ENCODE results near the gene PDLIM3. TPM values are rescaled to one million over a fixed set of nuclear protein-coding genes. Genes with fewer than 3 reads are reported as not detected.
"Not testable (repeated sequence)": the region's sequence is repeated elsewhere in the genome, so short reads cannot be mapped to it uniquely, and the experiment has no call there.

The PDLIM3 gene
- total RNA-seq, 1 donor from 2014 or later, result 9.8 TPM

- intact Hi-C loops (cut with DNase I); DNase-seq (ENCODE audit: low spot score); ATAC-seq: not testable (repeated sequence)
Measured at GRCh38 chr4:185559251-185559914, 24.1 kb upstream of the PDLIM3 start.

GRCh38 chr4:185554365-185555126 lies 19.2 kb upstream of the PDLIM3 start:
- intact Hi-C loops (cut with DNase I), result no loop called here
- DNase-seq (ENCODE audit: low spot score), result no peak
- no peak for ATAC-seq

- ATAC-seq (no peak), DNase-seq (ENCODE audit: low spot score) (no peak)
- intact Hi-C loops (cut with DNase I), result no loop called here
Measured at GRCh38 chr4:185552254-185552653, 16.9 kb upstream of the PDLIM3 start.

- ATAC-seq (no peak), DNase-seq (ENCODE audit: low spot score) (no peak)
- intact Hi-C loops (cut with DNase I), result no loop called here
Measured at GRCh38 chr4:185550933-185551332, 15.6 kb upstream of the PDLIM3 start.

GRCh38 chr4:185549095-185549639 lies 13.9 kb upstream of the PDLIM3 start:
- ATAC-seq (no peak), DNase-seq (ENCODE audit: low spot score) (no peak)
- intact Hi-C loops (cut with DNase I), result no loop called here

- no peak for ATAC-seq
- DNase-seq (ENCODE audit: low spot score), result no peak
Measured at GRCh38 chr4:185548587-185548986, 13.3 kb upstream of the PDLIM3 start.

GRCh38 chr4:185546335-185546734 lies 11.0 kb upstream of the PDLIM3 start:
- intact Hi-C loops (cut with DNase I), result no loop called here
- DNase-seq (ENCODE audit: low spot score), result no peak
- ATAC-seq, result no peak

More at GRCh38 chr4:185548587-185548986, 13.3 kb upstream of the PDLIM3 start:
- intact Hi-C loops (cut with DNase I), result no loop called here

GRCh38 chr4:185542626-185543315 lies 7.5 kb upstream of the PDLIM3 start:
- ATAC-seq (peak; percentile 57), DNase-seq (ENCODE audit: low spot score) (no peak)
- intact Hi-C loops (cut with DNase I), result no loop called here

- ATAC-seq, result peak; percentile 29
- no peak for DNase-seq (ENCODE audit: low spot score)
- intact Hi-C loops (cut with DNase I), result no loop called here
Measured at GRCh38 chr4:185541251-185541727, 6.0 kb upstream of the PDLIM3 start.

GRCh38 chr4:185540487-185541120 lies 5.3 kb upstream of the PDLIM3 start:
- DNase-seq (ENCODE audit: low spot score) (no peak), ATAC-seq (no peak)
- intact Hi-C loops (cut with DNase I), result no loop called here

- DNase-seq (ENCODE audit: low spot score) (no peak), ATAC-seq (no peak)
- intact Hi-C loops (cut with DNase I), result no loop called here
Measured at GRCh38 chr4:185540040-185540439, 4.7 kb upstream of the PDLIM3 start.

GRCh38 chr4:185538806-185539205 lies 3.5 kb upstream of the PDLIM3 start:
- intact Hi-C loops (cut with DNase I), result no loop called here
- ATAC-seq (no peak), DNase-seq (ENCODE audit: low spot score) (no peak)

- DNase-seq (ENCODE audit: low spot score) (no peak), ATAC-seq (peak; percentile 79)
- intact Hi-C loops (cut with DNase I), result no loop called here
Measured at GRCh38 chr4:185536411-185536709, 1.1 kb upstream of the PDLIM3 start.

GRCh38 chr4:185535612-185536410 lies 504 bp upstream of the PDLIM3 start:
- ATAC-seq (no peak), DNase-seq (ENCODE audit: low spot score) (no peak)
- intact Hi-C loops (cut with DNase I), result no loop called here

GRCh38 chr4:185534511-185534865 lies 819 bp downstream of the PDLIM3 start:
- DNase-seq (ENCODE audit: low spot score) (no peak), ATAC-seq (no peak)
- intact Hi-C loops (cut with DNase I), result no loop called here

- intact Hi-C loops (cut with DNase I), result no loop called here
- ATAC-seq (no peak), DNase-seq (ENCODE audit: low spot score) (no peak)
Measured at GRCh38 chr4:185532795-185533324, 2.4 kb downstream of the PDLIM3 start.

- no peak for DNase-seq (ENCODE audit: low spot score)
- intact Hi-C loops (cut with DNase I), result no loop called here
- no peak for ATAC-seq
Measured at GRCh38 chr4:185532293-185532692, 3.0 kb downstream of the PDLIM3 start.

- DNase-seq (ENCODE audit: low spot score); ATAC-seq; intact Hi-C loops (cut with DNase I): not testable (repeated sequence)
Measured at GRCh38 chr4:185531654-185532053, 3.7 kb downstream of the PDLIM3 start.
